T-cell (primary cell): ENCODE results near the gene KIFC1. TPM values are rescaled to one million over a fixed set of nuclear protein-coding genes. Genes with fewer than 3 reads are reported as not detected.
A peak's percentile ranks its signal among the peaks of the same experiment; 100 is the strongest.

ENCODE experiments used
- ATAC-seq, 4 experiments: fragments of 200-7000 bp in 3 of 4; fragments of 150-1000 bp in 1 of 4; cut with Tn5 transposase; replicated peaks in 1 of 4; 1 replicate in 3 of 4; 2 replicates in 1 of 4; pipeline ENCODE4 v1.10.0; 2021; ENCODE audit warnings: moderate library complexity in 3 of 4, mild to moderate bottlenecking in 2 of 4, moderate number of reproducible peaks in 1 of 4
- CTCF ChIA-PET, 2 donors: fragments of 300-600 bp; sonication (Branson Sonifier 250); formaldehyde crosslinking; loops; one replicate each; lab custom pipeline; 2022; ENCODE audit warnings: antibody characterized with exemption in 2 of 2; lab: Charles Lee
- POLR2A ChIA-PET, 2 donors: fragments of 300-600 bp; sonication (Branson Sonifier 250); formaldehyde crosslinking; loops; one replicate each; lab custom pipeline; 2022; ENCODE audit warnings: antibody characterized with exemption in 2 of 2; lab: Charles Lee
- DNase-seq, 35 experiments: peaks; one replicate each; pipeline versions ENCODE4 v3.0.0 to v3.0.0-alpha.2; 2013 to 2023
- H3K27ac ChIP-seq: one replicate; pipeline ENCODE4 v1.5.1; 2013; ENCODE audit warnings: low read length
- H3K27me3 ChIP-seq, 2 experiments: replicated peaks in 1 of 2; 1 replicate in 1 of 2; 2 replicates in 1 of 2; pipeline versions ENCODE4 v1.6.1 to v1.7.0; 2013; ENCODE audit warnings: low read length in 1 of 2, mixed read lengths in 1 of 2; ENCODE audit not compliant: control insufficient read depth in 2 of 2, insufficient read depth in 2 of 2; ENCODE audit errors: extremely low read depth in 1 of 2
- H3K36me3 ChIP-seq, 2 donors: 1 replicate in 1 of 2; 2 replicates in 1 of 2; pipeline versions ENCODE4 v1.6.1 to v1.7.0; 2013; ENCODE audit warnings: low read length in 1 of 2; ENCODE audit not compliant: control insufficient read depth in 2 of 2, insufficient read depth in 1 of 2; ENCODE audit errors: extremely low read depth in 1 of 2
- H3K4me1 ChIP-seq, 2 experiments: 1 replicate in 1 of 2; 2 replicates in 1 of 2; pipeline versions ENCODE4 v1.6.1 to v1.7.0; 2013; ENCODE audit warnings: low read length in 2 of 2, mixed read lengths in 1 of 2; ENCODE audit not compliant: insufficient read depth in 2 of 2, control insufficient read depth in 1 of 2; ENCODE audit errors: extremely low read depth in 1 of 2
- H3K4me3 ChIP-seq, 2 donors: 1 replicate in 1 of 2; 2 replicates in 1 of 2; pipeline versions ENCODE4 v1.5.1 to v1.7.0; 2013; ENCODE audit warnings: mild to moderate bottlenecking in 2 of 2, low read length in 1 of 2, moderate library complexity in 1 of 2; ENCODE audit not compliant: control insufficient read depth in 1 of 2; ENCODE audit errors: extremely low read depth in 1 of 2
- H3K9me3 ChIP-seq: 2 replicates; pipeline ENCODE4 v1.7.0; 2013
- H3K27ac Mint-ChIP-seq, 2 donors: one replicate each; pipeline ENCODE4 v1.8.0; 2020 to 2021; ENCODE audit warnings: mild to moderate bottlenecking in 2 of 2, mixed read lengths in 2 of 2
- H3K27me3 Mint-ChIP-seq, 2 donors: one replicate each; pipeline ENCODE4 v1.8.0; 2021 to 2022; ENCODE audit warnings: mixed read lengths in 2 of 2
- H3K36me3 Mint-ChIP-seq: one replicate; pipeline ENCODE4 v1.8.0; 2021; ENCODE audit warnings: mixed read lengths
- H3K4me1 Mint-ChIP-seq, 3 donors: one replicate each; pipeline ENCODE4 v1.8.0; 2020 to 2022; ENCODE audit warnings: mixed read lengths in 3 of 3, mild to moderate bottlenecking in 1 of 3
- H3K4me3 Mint-ChIP-seq, 3 donors: one replicate each; pipeline ENCODE4 v1.8.0; 2020 to 2022; ENCODE audit warnings: mild to moderate bottlenecking in 3 of 3, mixed read lengths in 3 of 3, moderate library complexity in 3 of 3
- H3K9me3 Mint-ChIP-seq, 3 donors: one replicate each; pipeline ENCODE4 v1.8.0; 2020 to 2022; ENCODE audit warnings: mixed read lengths in 3 of 3
- WGBS: methylation state at CpG from one replicate; pipeline ENCODE4 v1.1.5; 2013; ENCODE audit warnings: missing lambda C conversion rate; ENCODE audit not compliant: insufficient coverage; 5-methylcytosine and 5-hydroxymethylcytosine counted together
- total RNA-seq, 35 experiments: library from RNA in 6 of 35; stranded (reverse) in 6 of 35; fragments of 120-200 nt in 1 of 35; gene quantifications; one replicate each; pipeline versions ENCODE4 v1.2.1 to v1.2.4 and lab custom pipeline; 2013 to 2026

Gene KIFC1
- total RNA-seq, 5 donors from 2014 or later (not counting 1 experiment from before 2014, with no cell fraction given): 1.1 to 2.9 (median 1.8) TPM

GRCh38 chr6:33440649-33441309 is 49.2 kb downstream of the KIFC1 start:
- H3K27me3 ChIP-seq: no peaks in the 10 kb centered on the region
- CTCF ChIA-PET: interaction anchor here in 1 of 2 donors (1.0 kb wide), 1 partner anchor 9 kb away, joined by 3 read pairs; no protein-coding TSS in a partner anchor
- Mint-ChIP-seq H3K27ac (peak overlapping the region in 1 of 2 donors; percentile 34), H3K36me3 (peaks cover 53% of the 10 kb centered on the region), H3K4me3 (no peak overlapping the region), H3K9me3 (no peaks in the 10 kb centered on the region), H3K27me3 (no peaks in the 10 kb centered on the region), H3K4me1 (peaks cover 0 to 2% (median 0%) of the 10 kb centered on the region in 3 donors)
- ATAC-seq: no peak
- H3K36me3 ChIP-seq: peaks cover 17 to 68% of the 10 kb centered on the region in 2 donors
- 88% methylated on average over 7 of the region's 19 CpGs for WGBS
- no peaks in the 10 kb centered on the region for H3K9me3 ChIP-seq
- DNase-seq: no peak
- no peak overlapping the region for H3K27ac ChIP-seq
- no peak overlapping the region for H3K4me3 ChIP-seq
- POLR2A ChIA-PET: no interaction called here
- peaks cover 0 to 2% of the 10 kb centered on the region in 2 experiments for H3K4me1 ChIP-seq

DNA sequence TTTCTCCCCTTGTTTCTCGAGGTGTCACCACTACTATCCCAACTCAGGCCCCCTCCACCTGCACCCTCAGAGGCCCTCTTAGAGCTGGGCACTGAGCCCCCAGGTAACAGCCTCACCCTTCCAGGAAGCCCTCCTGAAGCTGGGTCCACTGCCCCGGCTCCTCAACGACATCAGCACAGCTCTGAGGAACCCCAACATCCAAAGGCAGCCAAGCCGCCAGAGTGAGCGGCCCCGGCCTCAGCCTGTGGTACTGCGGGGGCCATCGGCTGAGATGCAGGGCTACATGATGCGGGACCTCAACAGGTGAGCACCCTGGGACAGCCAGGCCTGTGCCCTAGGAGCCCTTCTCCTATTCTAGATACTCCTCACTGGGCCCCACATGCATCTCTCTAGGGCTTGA is 49.8 kb downstream of the KIFC1 start:
- H3K36me3 ChIP-seq: peaks cover 17 to 71% of the 10 kb centered on the region in 2 donors
- no peaks in the 10 kb centered on the region for H3K9me3 Mint-ChIP-seq
- H3K36me3 Mint-ChIP-seq: peaks cover 53% of the 10 kb centered on the region
- no peak overlapping the region for H3K4me3 ChIP-seq
- ChIA-PET CTCF (interaction anchor here in 1 of 2 donors (1.0 kb wide), 1 partner anchor 9 kb away, joined by 3 read pairs; no protein-coding TSS in a partner anchor), POLR2A (no interaction called here)
- ATAC-seq (no peak), DNase-seq (no peak)
- H3K9me3 ChIP-seq: no peaks in the 10 kb centered on the region
- H3K27ac Mint-ChIP-seq: peak overlapping the region in 1 of 2 donors; percentile 6
- no peak overlapping the region for H3K4me3 Mint-ChIP-seq
- peaks cover 0 to 2% of the 10 kb centered on the region in 2 experiments for H3K4me1 ChIP-seq
- H3K27me3 ChIP-seq: no peaks in the 10 kb centered on the region
- 93% methylated on average over 8 of the region's 9 CpGs for WGBS
- H3K27ac ChIP-seq: no peak overlapping the region
- no peaks in the 10 kb centered on the region for H3K27me3 Mint-ChIP-seq
- peaks cover 0 to 2% (median 0%) of the 10 kb centered on the region in 3 donors for H3K4me1 Mint-ChIP-seq

- ChIA-PET POLR2A (no interaction called here), CTCF (no interaction called here)
- DNase-seq: no peak
- peaks cover 0 to 2% (median 0%) of the 10 kb centered on the region in 3 donors for H3K4me1 Mint-ChIP-seq
- H3K27me3 Mint-ChIP-seq: no peaks in the 10 kb centered on the region
- H3K9me3 Mint-ChIP-seq: no peaks in the 10 kb centered on the region
- H3K4me3 Mint-ChIP-seq: no peak overlapping the region
- H3K36me3 ChIP-seq: peaks cover 17 to 68% of the 10 kb centered on the region in 2 donors
- H3K4me3 ChIP-seq: no peak overlapping the region
- H3K27me3 ChIP-seq: no peaks in the 10 kb centered on the region
- H3K27ac ChIP-seq: no peak overlapping the region
- H3K27ac Mint-ChIP-seq: peak overlapping the region in 1 of 2 donors; percentile 44
- H3K9me3 ChIP-seq: no peaks in the 10 kb centered on the region
- peaks cover 47% of the 10 kb centered on the region for H3K36me3 Mint-ChIP-seq
- ATAC-seq: no peak
- WGBS: 93% methylated on average over 7 of the region's 8 CpGs
- peaks cover 0 to 2% of the 10 kb centered on the region in 2 experiments for H3K4me1 ChIP-seq
Observed at GRCh38 chr6:33442283-33442682, 50.7 kb downstream of the KIFC1 start.

DNA sequence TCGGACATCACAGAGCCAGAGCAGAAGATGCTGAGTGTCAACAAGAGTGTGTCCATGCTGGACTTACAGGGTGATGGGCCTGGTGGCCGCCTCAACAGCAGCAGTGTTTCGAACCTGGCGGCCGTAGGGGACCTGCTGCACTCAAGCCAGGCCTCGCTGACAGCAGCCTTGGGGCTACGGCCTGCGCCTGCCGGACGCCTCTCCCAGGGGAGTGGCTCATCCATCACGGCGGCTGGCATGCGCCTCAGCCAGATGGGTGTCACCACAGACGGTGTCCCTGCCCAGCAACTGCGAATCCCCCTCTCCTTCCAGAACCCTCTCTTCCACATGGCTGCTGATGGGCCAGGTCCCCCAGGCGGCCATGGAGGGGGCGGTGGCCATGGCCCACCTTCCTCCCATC is 51.4 kb downstream of the KIFC1 start:
- Histone ChIP-seq H3K27ac (no peak overlapping the region), H3K27me3 (no peaks in the 10 kb centered on the region), H3K4me3 (no peak overlapping the region), H3K36me3 (peaks cover 19 to 65% of the 10 kb centered on the region in 2 donors), H3K4me1 (peaks cover 0 to 2% of the 10 kb centered on the region in 2 experiments), H3K9me3 (no peaks in the 10 kb centered on the region)
- peaks cover 51% of the 10 kb centered on the region for H3K36me3 Mint-ChIP-seq
- no peak for DNase-seq
- peaks cover 2 to 5% (median 2%) of the 10 kb centered on the region in 3 donors for H3K4me1 Mint-ChIP-seq
- H3K27me3 Mint-ChIP-seq: no peaks in the 10 kb centered on the region
- WGBS: 95% methylated on average over 15 of the region's 17 CpGs
- H3K9me3 Mint-ChIP-seq: no peaks in the 10 kb centered on the region
- H3K4me3 Mint-ChIP-seq: no peak overlapping the region
- ChIA-PET CTCF (no interaction called here), POLR2A (no interaction called here)
- H3K27ac Mint-ChIP-seq: no peak overlapping the region
- ATAC-seq: no peak

- Mint-ChIP-seq H3K27ac (peak overlapping the region in 1 of 2 donors; percentile 5), H3K4me1 (peaks cover 2 to 13% (median 6%) of the 10 kb centered on the region in 3 donors), H3K36me3 (peaks cover 53% of the 10 kb centered on the region), H3K4me3 (no peak overlapping the region), H3K9me3 (no peaks in the 10 kb centered on the region), H3K27me3 (no peaks in the 10 kb centered on the region)
- DNase-seq (no peak), ATAC-seq (no peak)
- Histone ChIP-seq H3K36me3 (peaks cover 24 to 65% of the 10 kb centered on the region in 2 donors), H3K4me1 (no peaks in the 10 kb centered on the region), H3K27me3 (no peaks in the 10 kb centered on the region), H3K27ac (no peak overlapping the region), H3K9me3 (no peaks in the 10 kb centered on the region), H3K4me3 (no peak overlapping the region)
- ChIA-PET POLR2A (no interaction called here), CTCF (no interaction called here)
- 97% methylated on average over 7 of the region's 18 CpGs for WGBS
Observed at GRCh38 chr6:33443619-33444504, 52.2 kb downstream of the KIFC1 start.

- DNase-seq (no peak), ATAC-seq (no peak)
- Histone ChIP-seq H3K4me3 (no peak overlapping the region), H3K27ac (no peak overlapping the region), H3K36me3 (peaks cover 24 to 57% of the 10 kb centered on the region in 2 donors), H3K27me3 (no peaks in the 10 kb centered on the region), H3K9me3 (no peaks in the 10 kb centered on the region), H3K4me1 (no peaks in the 10 kb centered on the region)
- POLR2A ChIA-PET: no interaction called here
- Mint-ChIP-seq H3K36me3 (peaks cover 50% of the 10 kb centered on the region), H3K4me3 (no peak overlapping the region), H3K27me3 (no peaks in the 10 kb centered on the region), H3K9me3 (no peaks in the 10 kb centered on the region), H3K27ac (peak overlapping the region in 1 of 2 donors; percentile 3), H3K4me1 (peaks cover 0 to 16% (median 7%) of the 10 kb centered on the region in 3 donors)
- WGBS: no CpG with 5 or more reads among the region's 3 CpGs
- CTCF ChIA-PET: no interaction called here
Observed at GRCh38 chr6:33445119-33445603, 53.5 kb downstream of the KIFC1 start.
